Posterior cingulate gyrus (tissue), 11 donors: Measurements from ENCODE around the gene ADGRB3.

ENCODE experiments used
- DNase-seq, 10 donors: peaks; one replicate each; pipeline versions ENCODE4 v3.0.0 to v3.0.0-alpha.2; 2020 to 2021; ENCODE audit warnings: mixed read lengths in 3 of 10
- intact Hi-C: fragments of 100-400 bp; cut with DNase I; formaldehyde crosslinking; loops from one replicate; pipeline ENCODE4 v1.15.1; 2023

The ADGRB3 gene

GRCh38 chr6:68634726-68635411, at the start of gene ADGRB3:
TSS of gene ADGRB3 (plus strand) at chr6:68635282. CDS start at chr6:68638676, 3,394 bp downstream.
- intact Hi-C loops: loop anchor here (1.0 to 5.0 kb wide), 3 partner anchors 63 to 332 kb away; no protein-coding TSS in a partner anchor
- peak; percentile 83 to 99 (median 92) for DNase-seq

GRCh38 chr6:68593558-68593957, 41.5 kb upstream of the ADGRB3 start:
- intact Hi-C loops: no loop called here
- no peak for DNase-seq

- DNase-seq: no peak
- intact Hi-C loops: no loop called here
These were observed 37.4 kb upstream of the ADGRB3 start for GRCh38 chr6:68597642-68598041.

DNA sequence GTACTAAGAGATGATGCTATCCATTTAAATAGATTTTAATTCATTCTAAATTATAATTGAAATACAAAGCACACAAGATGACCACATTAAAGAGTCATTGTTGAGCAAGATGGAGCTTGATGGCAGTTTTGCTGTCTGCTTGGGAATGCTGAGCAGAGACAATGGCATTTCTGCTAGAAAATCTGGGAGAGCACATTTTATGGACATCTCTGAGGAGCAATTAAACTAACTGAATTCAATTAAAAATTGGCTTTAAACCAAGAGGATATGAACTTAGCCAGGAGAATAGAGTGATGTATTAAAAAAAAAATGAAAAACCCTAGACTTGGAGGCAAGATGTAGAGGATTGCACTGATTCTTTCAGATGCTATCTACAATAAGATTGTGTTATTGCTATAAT, 19.1 kb upstream of the ADGRB3 start:
- no peak for DNase-seq
- intact Hi-C loops: no loop called here

- DNase-seq: no peak
- intact Hi-C loops: no loop called here
These were observed 9.1 kb upstream of the ADGRB3 start for GRCh38 chr6:68625998-68626397.

DNA sequence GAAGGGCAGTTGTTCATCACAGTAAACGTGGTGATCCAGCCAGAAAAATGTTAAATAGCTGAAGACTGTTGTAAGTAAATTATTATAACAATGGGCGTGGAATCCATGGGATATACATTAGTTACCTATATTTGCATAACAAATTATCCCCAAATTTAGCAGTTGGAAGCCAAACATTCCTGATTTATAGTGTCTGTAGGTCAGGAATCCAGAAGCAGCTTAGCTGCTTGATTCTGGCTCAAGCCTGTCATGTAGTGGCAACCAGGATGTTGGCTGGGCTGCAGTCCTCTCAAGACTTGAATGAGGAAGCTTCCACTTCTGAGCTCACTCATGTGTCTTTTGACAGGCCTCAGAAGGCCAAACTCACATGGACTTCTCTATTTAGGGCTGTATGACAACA, 6.9 kb upstream of the ADGRB3 start:
- intact Hi-C loops: no loop called here
- DNase-seq: no peak

- DNase-seq: no peak
- intact Hi-C loops: loop anchor here (5.0 kb wide), 1 partner anchor 60 kb away; no protein-coding TSS in a partner anchor
These were observed 2.3 kb upstream of the ADGRB3 start for GRCh38 chr6:68632734-68633133.

DNA sequence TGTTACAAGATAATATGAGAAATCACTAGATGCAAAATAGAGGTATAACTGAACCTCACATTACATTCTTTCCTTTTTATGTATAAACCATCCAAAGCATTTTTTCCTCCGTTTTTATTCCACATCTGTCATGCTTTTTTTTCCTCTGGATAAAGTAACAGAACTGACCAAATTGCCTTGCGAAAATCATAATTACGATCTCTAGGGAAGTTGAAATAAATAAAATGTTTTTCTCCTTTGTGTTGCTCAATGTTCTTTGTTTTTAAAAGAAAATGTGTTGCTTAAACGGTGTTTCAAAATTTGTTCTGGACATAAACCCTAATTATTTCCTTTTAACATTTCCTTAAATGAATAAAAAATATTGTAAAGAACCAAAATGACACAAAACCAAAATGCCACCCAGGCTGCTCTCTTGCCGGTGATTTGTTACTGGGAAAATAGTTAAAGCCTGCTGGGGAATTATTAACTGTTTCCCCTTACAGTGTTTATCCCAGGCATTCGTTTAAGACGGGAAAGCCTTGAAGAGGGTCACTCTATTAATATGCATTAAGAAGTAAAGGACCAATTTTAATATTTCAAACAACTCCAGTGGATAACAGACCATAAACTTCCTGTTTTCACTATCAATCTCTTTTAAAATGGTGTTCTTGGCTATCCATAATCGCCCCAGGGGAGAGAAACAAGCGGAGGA, 1.7 kb upstream of the ADGRB3 start:
- DNase-seq: no peak
- intact Hi-C loops: loop anchor here (5.0 kb wide), 1 partner anchor 61 kb away; no protein-coding TSS in a partner anchor

DNA sequence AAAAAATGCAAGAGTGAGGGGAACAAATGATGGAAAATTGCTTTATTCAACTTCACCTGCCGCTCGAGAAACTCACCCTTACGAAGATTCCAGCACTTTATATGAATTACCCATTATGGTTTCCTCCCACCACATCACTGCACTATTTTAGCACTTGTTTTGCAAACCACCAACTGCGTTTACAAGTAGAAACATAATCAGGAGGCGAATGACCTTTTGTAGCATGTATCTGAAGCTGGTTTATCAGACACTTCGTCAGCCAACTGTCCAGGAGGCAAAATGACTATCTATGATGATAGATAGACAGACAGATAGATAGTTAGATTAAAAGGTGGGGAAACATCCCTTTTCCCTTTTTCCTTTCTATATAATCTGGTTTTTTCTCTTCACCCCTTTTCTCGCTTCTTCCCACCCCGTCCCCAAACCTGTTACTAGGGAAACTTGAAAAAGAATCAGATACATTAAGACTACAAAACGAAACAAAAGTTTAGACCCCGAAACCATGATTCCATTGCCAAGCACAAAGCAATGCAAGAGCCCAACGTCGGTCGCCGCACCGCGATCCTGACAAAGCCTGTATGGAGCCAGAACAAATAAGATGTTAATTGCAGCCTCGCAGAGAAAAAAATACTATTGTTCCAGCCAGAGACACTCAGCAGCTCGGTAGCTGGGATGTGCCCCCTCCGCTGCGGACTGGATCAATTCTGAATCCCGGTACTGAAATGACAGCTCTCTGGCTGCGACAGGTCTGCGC, 933 bp upstream of the ADGRB3 start:
- intact Hi-C loops: loop anchor here (1.0 to 5.0 kb wide), 2 partner anchors 62 to 75 kb away; no protein-coding TSS in a partner anchor
- DNase-seq: peak in 1 of 10 donors; percentile 39

- intact Hi-C loops: loop anchor here (5.0 kb wide), 1 partner anchor 332 kb away; no protein-coding TSS in a partner anchor
- no peak for DNase-seq
These were observed 277 bp downstream of the ADGRB3 start for GRCh38 chr6:68635412-68635705.

GRCh38 chr6:68635706-68636513, 828 bp downstream of the ADGRB3 start:
- intact Hi-C loops: loop anchor here (5.0 kb wide), 1 partner anchor 331 kb away; no protein-coding TSS in a partner anchor
- DNase-seq: peak in 9 of 10 donors; percentile 26 to 89 (median 55)

DNA sequence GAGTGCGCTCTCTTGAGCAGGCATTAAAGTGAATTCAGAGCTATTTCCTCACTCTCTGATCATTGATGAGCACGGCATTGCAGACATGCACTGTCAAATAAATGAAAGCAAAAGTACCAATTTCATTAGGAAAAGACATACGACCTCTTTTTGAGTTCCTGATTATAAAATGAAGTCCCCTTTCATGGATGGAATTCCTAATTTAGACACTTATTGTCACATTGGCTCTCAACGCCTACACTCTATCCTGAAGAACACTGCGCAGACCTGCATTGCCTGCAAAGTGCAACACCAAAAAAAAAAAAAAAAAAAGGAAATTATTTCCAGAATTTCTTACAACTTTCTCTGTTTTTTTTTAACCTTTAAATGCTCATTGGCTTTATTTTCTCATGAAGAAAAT, 1.6 kb downstream of the ADGRB3 start:
- intact Hi-C loops: loop anchor here (5.0 kb wide), 1 partner anchor 331 kb away; no protein-coding TSS in a partner anchor
- no peak for DNase-seq

GRCh38 chr6:68637071-68637470, 2.0 kb downstream of the ADGRB3 start:
- intact Hi-C loops: loop anchor here (5.0 kb wide), 1 partner anchor 330 kb away; no protein-coding TSS in a partner anchor
- no peak for DNase-seq

DNA sequence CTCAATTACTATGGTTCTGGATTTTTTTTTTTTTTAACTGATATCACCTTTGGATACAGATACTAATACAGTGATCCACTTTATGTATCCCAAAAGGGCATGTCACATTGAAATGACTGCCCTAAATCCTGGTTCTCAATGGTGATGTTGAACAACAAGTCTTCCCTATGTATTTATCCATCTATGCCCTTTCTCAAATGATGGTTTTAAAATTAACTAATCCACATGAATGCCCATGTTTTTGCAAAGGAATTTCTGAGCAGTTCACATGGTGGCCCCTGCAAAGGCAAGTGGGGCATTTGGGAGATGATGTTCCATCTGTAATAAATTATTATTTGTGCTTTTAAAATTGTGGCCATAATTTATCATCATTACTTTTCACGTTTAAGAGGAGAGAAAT, 2.7 kb downstream of the ADGRB3 start:
- intact Hi-C loops: loop anchor here (1.0 to 5.0 kb wide), 2 partner anchors 141 to 330 kb away; no protein-coding TSS in a partner anchor
- no peak for DNase-seq

DNA sequence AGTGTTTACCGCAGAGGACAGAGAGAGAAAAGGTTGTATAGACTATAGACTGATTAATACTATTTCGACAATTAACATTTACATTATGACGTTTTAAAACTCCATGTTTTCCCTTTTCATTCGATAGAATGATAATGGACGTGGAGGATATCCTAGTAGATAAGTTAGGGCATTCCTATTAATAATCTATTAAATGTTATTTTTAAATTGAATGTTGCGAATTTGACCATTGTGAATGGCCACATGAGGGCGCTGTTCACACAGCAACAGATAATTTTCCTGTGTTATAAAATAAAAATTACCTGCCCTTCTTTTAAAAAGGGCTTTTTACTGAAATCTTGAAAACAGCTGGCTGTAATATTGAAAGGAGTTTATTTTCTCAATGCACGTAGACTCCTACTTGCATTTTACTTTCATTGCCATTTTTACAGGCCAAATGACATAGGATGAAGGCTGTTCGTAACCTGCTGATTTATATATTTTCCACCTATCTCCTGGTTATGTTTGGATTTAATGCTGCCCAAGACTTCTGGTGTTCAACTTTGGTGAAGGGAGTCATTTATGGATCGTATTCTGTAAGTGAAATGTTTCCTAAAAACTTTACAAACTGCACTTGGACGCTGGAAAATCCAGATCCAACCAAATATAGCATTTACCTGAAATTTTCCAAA, 3.3 kb downstream of the ADGRB3 start:
- intact Hi-C loops: loop anchor here (1.0 to 5.0 kb wide), 2 partner anchors 140 to 329 kb away; no protein-coding TSS in a partner anchor
- peak in 6 of 10 donors; percentile 50 to 86 (median 66) for DNase-seq

DNA sequence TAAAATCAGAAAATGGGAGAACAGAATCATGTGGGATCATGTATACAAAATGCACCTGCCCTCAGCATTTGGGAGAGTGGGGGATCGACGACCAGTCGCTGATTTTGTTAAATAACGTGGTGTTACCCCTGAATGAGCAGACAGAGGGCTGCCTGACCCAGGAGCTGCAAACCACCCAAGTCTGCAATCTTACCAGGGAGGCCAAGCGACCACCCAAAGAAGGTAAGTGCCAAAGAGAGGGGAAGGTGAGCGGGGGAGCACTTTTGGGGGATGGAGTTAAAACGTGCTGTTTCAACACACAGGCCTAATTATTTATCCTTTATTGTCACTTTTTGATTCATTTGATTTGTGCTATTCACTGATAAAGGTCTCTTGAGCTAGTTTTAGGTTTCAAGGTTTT, 4.1 kb downstream of the ADGRB3 start:
- intact Hi-C loops: loop anchor here (5.0 kb wide), 1 partner anchor 328 kb away; no protein-coding TSS in a partner anchor
- DNase-seq: peak in 2 of 10 donors; percentile 27 to 60

DNA sequence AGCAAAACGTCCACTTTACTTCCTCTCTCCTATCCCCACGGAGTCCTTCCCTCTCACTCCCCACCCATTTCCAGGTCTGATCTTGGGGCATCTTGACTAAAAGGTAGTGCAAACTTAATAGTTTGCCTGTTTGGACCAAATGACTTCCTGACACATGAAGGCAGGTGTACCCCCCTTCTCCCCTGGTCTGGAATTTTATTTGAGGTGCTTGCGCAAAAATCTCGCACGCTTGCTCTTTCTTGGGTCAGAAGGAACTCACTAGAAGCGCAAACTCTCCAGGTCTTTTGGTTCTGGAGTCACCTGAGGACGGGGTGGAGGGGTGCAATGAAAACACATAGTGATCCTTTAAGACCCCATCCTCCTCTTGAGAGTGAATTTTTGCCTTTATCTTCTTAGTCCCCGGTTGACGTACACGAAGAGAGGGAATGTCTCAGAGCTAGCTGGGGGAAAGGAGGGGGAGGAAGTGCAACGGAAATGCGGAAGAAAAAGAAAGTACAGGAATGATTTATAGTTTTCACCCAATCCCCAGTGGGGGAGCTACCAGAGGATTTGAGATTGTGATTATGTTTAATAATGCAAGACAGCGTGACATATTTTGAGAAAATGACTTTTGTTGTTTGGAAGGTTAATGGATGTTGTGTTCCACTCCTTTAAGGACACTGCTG, 4.9 kb downstream of the ADGRB3 start:
- peak in 1 of 10 donors; percentile 37 for DNase-seq
- intact Hi-C loops: loop anchor here (5.0 to 10.0 kb wide), 2 partner anchors 85 to 327 kb away; no protein-coding TSS in a partner anchor

GRCh38 chr6:68640491-68640835, 5.4 kb downstream of the ADGRB3 start:
- intact Hi-C loops: loop anchor here (10.0 kb wide), 1 partner anchor 84 kb away; no protein-coding TSS in a partner anchor
- no peak for DNase-seq

- intact Hi-C loops: loop anchor here (10.0 kb wide), 1 partner anchor 84 kb away; no protein-coding TSS in a partner anchor
- DNase-seq: no peak
These were observed 6.1 kb downstream of the ADGRB3 start for GRCh38 chr6:68641172-68641571.
